Left forelimb (tissue), 1 donor: ENCODE results near the gene MON1A.

ENCODE experiments used
- DNase-seq: peaks from one replicate; pipeline ENCODE4 v3.0.0-alpha.2; 2018; ENCODE audit warnings: low spot score

MON1A gene

GRCh38 chr3:49889296-49889695, 40.3 kb downstream of the MON1A start:
- DNase-seq, result no peak

GRCh38 chr3:49886922-49887265, 42.7 kb downstream of the MON1A start:
- DNase-seq, result no peak

GRCh38 chr3:49883998-49884397, 45.6 kb downstream of the MON1A start:
- DNase-seq, result no peak

GRCh38 chr3:49882166-49882565, 47.4 kb downstream of the MON1A start:
- DNase-seq, result no peak

- no peak for DNase-seq
These were observed 48.9 kb downstream of the MON1A start for GRCh38 chr3:49880581-49881315.

GRCh38 chr3:49879721-49880120, 49.9 kb downstream of the MON1A start:
- DNase-seq, result no peak

GRCh38 chr3:49878686-49879085, 50.9 kb downstream of the MON1A start:
- no peak for DNase-seq

GRCh38 chr3:49877716-49878115, 51.9 kb downstream of the MON1A start:
- no peak for DNase-seq

- no peak for DNase-seq
These were observed 53.0 kb downstream of the MON1A start for GRCh38 chr3:49876567-49876966.

GRCh38 chr3:49873623-49874022, 56.0 kb downstream of the MON1A start:
- DNase-seq, result no peak

- no peak for DNase-seq
These were observed 56.8 kb downstream of the MON1A start for GRCh38 chr3:49872801-49873281.

- no peak for DNase-seq
These were observed 58.0 kb downstream of the MON1A start for GRCh38 chr3:49871531-49872153.

GRCh38 chr3:49869525-49870126, 60.0 kb downstream of the MON1A start, which contains the start of gene CAMKV:
CAMKV (minus strand) TSS chr3:49869906; CDS start chr3:49862388, 7,518 bp downstream.
- no peak for DNase-seq

- no peak for DNase-seq
These were observed 60.6 kb downstream of the MON1A start for GRCh38 chr3:49868862-49869466.

- no peak for DNase-seq
These were observed 61.7 kb downstream of the MON1A start for GRCh38 chr3:49867871-49868321.

GRCh38 chr3:49867400-49867799, 62.2 kb downstream of the MON1A start:
- no peak for DNase-seq

GRCh38 chr3:49865198-49865784, 64.3 kb downstream of the MON1A start:
- no peak for DNase-seq

- DNase-seq, result no peak
These were observed 65.1 kb downstream of the MON1A start for GRCh38 chr3:49864505-49864904.

- no peak for DNase-seq
These were observed 69.9 kb downstream of the MON1A start for GRCh38 chr3:49859576-49860305.
